Renal pelvis (tissue), 4 donors: ENCODE measurements around the gene STAP2. TPM values are rescaled to one million over a fixed set of nuclear protein-coding genes. Genes with fewer than 3 reads are reported as not detected.
"Not testable (repeated sequence)": the region's sequence is repeated elsewhere in the genome, so short reads cannot be mapped to it uniquely, and the experiment has no call there.

ENCODE experiments used
- DNase-seq: peaks from one replicate; pipeline ENCODE4 v3.0.0-alpha.2; 2013
- polyA plus RNA-seq, 3 donors: library from polyadenylated mRNA; unstranded; fragments of 120-200 nt; gene quantifications; one replicate each; pipeline ENCODE4 v1.2.1, GENCODE V29; 2013; ENCODE audit not compliant: insufficient read length in 3 of 3

Gene STAP2
- polyA plus RNA-seq, 3 donors = 24.4 to 33.7 (median 31.4) TPM

DNA sequence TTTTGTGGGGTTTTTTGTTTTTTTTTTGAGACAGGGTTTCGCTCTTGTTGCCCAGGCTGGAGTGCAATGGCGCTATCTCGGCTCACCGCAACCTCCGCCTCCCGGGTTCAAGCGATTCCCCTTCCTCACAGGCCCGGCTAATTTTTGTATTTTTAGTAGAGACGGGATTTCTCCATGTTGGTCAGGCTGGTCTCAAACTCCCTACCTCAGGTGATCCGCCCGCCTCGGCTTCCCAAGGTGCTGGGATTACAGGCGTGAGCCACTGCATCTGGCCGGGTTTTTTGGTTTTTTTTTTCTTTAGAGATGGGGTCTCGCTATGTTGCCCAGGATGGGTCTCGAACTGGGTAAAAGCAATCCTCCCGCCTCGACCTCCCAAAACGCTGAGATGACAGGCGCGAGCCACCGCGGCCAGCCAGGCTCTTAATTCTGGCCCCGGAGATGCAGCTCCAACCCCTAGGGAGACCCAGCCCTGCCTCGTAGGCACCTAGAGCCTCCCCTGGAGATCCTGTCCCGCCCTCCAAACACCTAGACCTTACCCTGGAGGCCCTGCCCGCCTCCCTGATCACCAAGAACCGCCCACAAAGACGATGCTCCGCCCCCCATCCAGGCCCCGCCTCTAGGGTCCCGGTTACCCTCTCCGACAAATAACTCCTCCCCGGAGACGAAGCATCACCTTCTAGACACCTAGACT, 9.5 kb downstream of the STAP2 start:
- DNase-seq = not testable (repeated sequence)

GRCh38 chr19:4328243-4328990, 10.2 kb downstream of the STAP2 start:
- peak; percentile 96 for DNase-seq

- no peak for DNase-seq
Measured at GRCh38 chr19:4327877-4328242, 10.8 kb downstream of the STAP2 start.

GRCh38 chr19:4327252-4327876, 11.3 kb downstream of the STAP2 start:
- DNase-seq = peak; percentile 72

GRCh38 chr19:4326837-4327251, 11.8 kb downstream of the STAP2 start:
- DNase-seq = no peak

GRCh38 chr19:4326215-4326836, 12.3 kb downstream of the STAP2 start:
- DNase-seq = no peak

DNA sequence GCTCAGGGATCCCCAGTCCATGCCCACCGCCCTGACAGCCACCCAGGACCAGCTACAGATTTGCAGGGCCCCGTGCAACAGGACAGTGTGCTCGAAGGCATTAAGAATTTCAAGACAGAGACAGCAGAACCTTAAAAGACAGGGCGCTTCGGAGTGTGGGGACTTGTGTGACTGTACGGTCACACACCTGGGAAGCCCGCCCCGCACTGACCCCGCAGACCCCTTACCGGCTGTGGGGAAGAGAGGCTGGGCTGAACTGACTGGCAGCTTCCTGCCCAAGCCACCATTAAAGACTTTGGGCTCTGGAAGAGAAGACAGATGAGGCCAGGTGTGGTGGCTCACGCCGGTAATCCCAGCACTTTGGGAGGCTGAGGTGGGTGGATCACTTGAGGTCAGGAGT, 14.4 kb downstream of the STAP2 start:
- no peak for DNase-seq

DNA sequence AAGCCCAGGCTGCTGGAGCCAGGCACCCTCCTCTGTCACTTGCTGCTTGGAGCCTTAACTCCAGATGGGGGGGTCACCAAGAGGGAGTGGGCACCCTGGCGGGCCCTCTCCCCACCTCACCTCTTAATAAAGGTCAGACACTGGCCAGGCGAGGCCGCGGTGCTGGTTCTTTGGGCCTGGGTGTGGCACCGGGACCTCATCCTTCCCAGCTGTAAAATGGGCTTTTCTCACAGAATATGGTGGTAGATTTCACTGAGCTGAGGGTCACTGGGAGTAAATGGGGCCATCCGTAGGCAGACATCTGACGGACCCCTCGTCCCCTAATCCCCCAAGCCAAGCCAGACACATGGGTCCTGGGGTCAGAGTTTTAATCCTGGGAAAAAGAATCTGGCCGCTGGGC, 14.9 kb downstream of the STAP2 start:
- DNase-seq = no peak

DNA sequence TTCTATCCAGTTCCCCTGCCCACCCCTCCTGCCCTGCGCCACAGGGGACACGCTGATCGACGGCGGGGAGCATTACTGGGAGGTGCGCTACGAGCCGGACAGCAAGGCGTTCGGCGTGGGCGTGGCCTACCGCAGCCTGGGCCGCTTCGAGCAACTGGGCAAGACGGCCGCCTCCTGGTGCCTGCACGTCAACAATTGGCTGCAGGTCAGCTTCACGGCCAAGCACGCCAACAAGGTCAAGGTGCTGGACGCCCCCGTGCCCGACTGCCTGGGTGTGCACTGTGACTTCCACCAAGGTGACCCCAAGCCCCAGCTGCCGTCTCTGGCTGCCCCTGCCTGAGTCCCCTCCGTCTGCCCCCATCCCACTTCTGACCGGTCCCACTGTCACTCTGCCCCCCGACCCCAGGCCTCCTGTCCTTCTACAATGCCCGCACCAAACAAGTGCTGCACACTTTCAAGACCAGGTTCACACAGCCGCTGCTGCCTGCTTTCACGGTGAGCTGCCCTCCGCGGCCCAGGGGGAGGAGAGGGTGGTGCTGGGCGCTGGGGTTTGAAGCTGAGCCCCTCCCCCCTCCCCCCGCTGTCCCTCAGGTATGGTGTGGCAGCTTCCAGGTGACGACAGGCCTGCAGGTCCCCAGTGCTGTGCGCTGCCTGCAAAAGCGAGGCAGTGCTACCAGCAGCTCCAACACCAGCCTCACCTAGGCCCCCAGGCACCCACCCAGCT, 15.5 kb downstream of the STAP2 start:
- DNase-seq = no peak

DNA sequence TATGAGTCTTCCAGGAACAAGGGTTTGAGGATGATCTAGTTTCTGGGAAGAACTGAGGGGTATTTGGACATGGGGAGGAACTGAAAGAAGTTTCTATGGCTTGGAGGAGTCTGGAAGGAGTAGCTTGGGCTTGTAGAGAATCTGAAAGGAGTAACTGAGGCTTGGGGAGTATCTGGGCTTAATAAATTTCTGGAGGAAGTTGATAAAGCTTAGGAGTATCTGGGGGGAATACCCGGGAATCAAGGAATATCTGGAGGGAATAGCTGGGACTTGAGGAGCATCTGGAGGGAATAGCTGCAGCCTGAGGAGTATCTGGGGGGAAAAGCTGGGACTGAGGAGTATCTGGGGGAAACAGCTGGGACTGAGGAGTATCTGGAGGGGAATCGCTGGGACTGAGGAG, 18.2 kb downstream of the STAP2 start:
- no peak for DNase-seq

DNA sequence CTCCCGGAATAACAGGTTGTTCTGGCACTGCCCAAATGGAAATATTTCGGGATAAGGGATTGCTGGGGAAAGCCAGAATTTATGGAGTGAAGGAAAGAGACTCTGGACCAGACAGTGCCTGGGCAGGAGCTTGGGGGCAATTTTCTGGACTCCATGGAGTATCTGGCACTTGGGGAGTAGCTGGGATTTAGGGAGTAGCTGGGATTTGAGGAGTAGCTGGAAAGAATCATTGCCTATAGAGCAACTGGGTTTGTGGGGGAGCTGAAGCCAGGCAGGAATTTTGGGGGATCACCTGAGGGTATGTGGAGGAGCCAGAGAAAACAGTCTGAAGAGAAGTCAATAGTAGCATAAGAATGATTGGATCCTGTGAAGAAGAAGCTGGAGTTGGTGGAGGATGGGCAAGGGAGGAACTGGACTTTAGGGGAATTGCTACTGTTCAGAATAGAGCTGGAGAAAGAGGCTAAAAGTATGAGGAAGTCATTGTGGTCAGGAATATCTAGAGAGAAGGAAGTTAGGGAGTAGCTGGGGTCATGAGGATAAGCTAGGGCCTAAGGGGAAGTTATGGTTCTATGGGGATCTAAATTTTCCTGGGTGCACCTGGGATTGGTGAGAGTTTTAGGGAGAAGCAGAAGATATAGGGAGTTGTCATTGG, 19.4 kb downstream of the STAP2 start:
- DNase-seq = no peak

DNA sequence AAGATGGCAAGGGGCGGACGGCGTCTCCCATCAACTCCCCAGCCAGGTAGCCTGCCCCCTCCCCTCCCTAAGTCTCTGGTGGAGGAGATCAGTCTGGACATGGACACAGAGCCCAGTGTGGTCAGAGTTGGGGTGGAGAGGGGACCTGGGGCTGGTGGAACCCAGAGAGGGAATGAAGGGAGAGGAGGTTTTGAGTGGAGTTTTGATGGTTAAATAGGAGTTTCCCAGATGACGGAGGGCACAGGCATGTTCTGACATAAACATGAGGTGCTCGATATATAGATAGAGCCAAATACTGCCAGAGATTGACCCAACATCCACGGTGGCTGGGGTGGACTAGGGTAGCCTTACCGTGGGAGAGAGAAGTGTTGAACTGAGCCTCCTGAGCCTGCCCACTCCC, 20.2 kb downstream of the STAP2 start:
- DNase-seq = no peak

DNA sequence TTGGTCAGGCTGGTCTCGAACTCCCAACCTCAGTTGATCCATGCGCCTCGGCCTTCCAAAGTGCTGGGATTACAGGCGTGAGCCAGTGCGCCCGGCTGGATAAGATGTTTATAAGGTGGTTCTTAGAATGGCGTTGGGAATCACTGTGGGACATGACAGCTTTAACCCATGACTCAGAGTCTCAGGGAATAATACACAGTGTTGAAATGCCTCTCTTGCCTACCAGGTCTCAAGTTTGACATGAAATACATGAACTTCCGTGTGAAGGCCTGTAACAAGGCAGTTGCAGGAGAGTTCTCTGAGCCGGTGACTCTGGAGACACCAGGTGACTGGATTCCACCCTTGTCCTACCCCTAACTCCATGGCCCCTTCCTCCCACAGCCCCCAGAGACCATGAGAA, 21.7 kb downstream of the STAP2 start:
- no peak for DNase-seq

- DNase-seq = no peak
Measured at GRCh38 chr19:4313847-4314490, 24.7 kb downstream of the STAP2 start.

GRCh38 chr19:4310247-4311121, 28.1 kb downstream of the STAP2 start:
- DNase-seq = no peak

DNA sequence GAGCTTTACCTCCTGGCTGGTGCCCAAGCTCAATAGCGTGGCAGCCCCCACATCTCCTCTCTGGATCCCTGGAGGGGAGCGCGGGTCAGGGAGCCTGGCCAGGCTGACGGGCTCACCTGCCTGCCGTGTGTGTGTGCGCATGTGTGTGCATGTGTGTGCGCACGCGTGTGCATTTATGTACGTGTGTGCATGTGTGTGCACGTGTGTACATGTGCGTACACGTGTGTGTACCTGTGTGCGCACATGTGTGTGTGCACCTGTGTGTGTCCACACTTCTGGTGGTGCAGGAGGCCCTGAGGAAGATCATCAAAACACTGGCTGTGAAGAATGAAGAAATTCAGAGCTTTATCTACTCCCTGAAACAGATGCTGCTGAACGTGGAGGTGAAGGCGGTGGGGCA, 33.0 kb downstream of the STAP2 start:
- no peak for DNase-seq

GRCh38 chr19:4305257-4305612, 33.4 kb downstream of the STAP2 start:
- DNase-seq = no peak

DNA sequence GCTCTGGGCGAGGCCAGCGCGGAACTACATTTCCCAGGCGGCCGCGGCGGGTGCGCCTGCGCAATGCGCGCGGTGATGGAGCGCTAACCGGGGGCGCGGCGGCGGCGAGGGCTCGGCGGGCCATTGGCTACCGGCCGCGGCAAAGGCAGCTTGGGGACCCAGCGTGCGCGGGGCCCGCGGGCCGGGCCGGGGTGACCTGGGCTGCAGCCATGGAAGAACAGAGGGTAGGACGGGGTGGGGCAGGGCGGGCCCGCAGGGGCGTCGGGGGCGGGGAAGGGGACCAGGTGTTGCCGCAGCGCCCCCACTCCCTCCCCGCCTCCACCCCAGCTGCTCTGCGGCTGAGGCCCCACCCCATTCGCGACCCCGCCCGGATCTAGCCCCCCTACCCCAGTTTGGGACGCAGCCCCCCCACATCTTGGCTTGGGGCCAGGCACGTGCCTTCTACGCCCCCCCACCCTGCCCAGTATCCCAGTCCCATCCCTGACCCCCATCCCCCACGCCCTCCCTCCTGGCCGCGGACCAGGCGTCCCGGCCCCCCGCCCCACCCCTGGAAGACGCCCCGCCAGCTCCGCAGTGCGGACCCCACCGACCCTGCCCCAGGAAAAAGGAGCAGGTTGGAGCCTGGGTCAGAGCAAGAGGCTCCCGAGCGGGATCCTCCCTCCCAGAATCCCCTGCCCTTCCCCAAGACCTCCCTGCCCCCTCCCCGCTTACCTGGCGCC, 33.9 kb downstream of the STAP2 start, which contains the start of gene FSD1:
TSS of gene FSD1 (plus strand) at position 61 of the 719 bp plus-strand sequence. CDS start at position 210, 149 bp downstream.
- DNase-seq = no peak
